ENCODE data around the gene MRTFA. TPM values are rescaled to one million over a fixed set of nuclear protein-coding genes. Genes with fewer than 3 reads are reported as not detected.
A peak's percentile ranks its signal among the peaks of the same experiment; 100 is the strongest.

MRTFA gene
- total RNA-seq, 4 donors from 2014 or later: 36.3 to 98.2 (median 78.1) TPM

- Histone ChIP-seq H3K27ac (peak overlapping the region; percentile 86 to 98 (median 94)), H3K4me1 (peaks cover 0 to 21% (median 0%) of the 10 kb centered on the region in 4 donors), H3K4me3 (peak overlapping the region in 1 of 4 donors; percentile 48), H3K36me3 (no peaks in the 10 kb centered on the region), H3K9me3 (no peaks in the 10 kb centered on the region), H3K27me3 (no peaks in the 10 kb centered on the region)
- TF ChIP-seq POLR2A (IDR thresholded peaks at IDR 0.05) (no peak), CTCF (IDR thresholded peaks at IDR 0.05) (no peak)
- DNase-seq: no peak
Measured at GRCh38 chr22:40651057-40651456, 14.5 kb upstream of the MRTFA start.

GRCh38 chr22:40648386-40648785 lies 11.9 kb upstream of the MRTFA start:
- no peaks in the 10 kb centered on the region for H3K9me3 ChIP-seq

GRCh38 chr22:40645579-40646197 lies 9.2 kb upstream of the MRTFA start:
- no peak for TF ChIP-seq CTCF (IDR thresholded peaks at IDR 0.05)
- no peak for TF ChIP-seq POLR2A (IDR thresholded peaks at IDR 0.05)
- Histone ChIP-seq H3K4me3 (no peak overlapping the region), H3K36me3 (no peaks in the 10 kb centered on the region), H3K9me3 (no peaks in the 10 kb centered on the region), H3K27ac (peak overlapping the region in 1 of 4 donors; percentile 46), H3K27me3 (no peaks in the 10 kb centered on the region), H3K4me1 (peaks cover 0 to 15% (median 0%) of the 10 kb centered on the region in 4 donors)
- DNase-seq: no peak

More at GRCh38 chr22:40648386-40648785, 11.9 kb upstream of the MRTFA start:
- DNase-seq: peak in 1 of 3 donors; percentile 32
- Histone ChIP-seq H3K4me3 (no peak overlapping the region), H3K4me1 (peaks cover 0 to 23% (median 0%) of the 10 kb centered on the region in 4 donors), H3K27ac (peak overlapping the region in 1 of 4 donors; percentile 52), H3K36me3 (no peaks in the 10 kb centered on the region), H3K27me3 (no peaks in the 10 kb centered on the region)
- TF ChIP-seq POLR2A (IDR thresholded peaks at IDR 0.05) (no peak), CTCF (IDR thresholded peaks at IDR 0.05) (no peak)

GRCh38 chr22:40642316-40642715 lies 5.8 kb upstream of the MRTFA start:
- H3K4me1 ChIP-seq: peaks cover 0 to 19% (median 0%) of the 10 kb centered on the region in 4 donors
- DNase-seq: peak in 1 of 3 donors; percentile 23
- no peak overlapping the region for H3K4me3 ChIP-seq
- H3K27ac ChIP-seq: no peak overlapping the region
- H3K36me3 ChIP-seq: no peaks in the 10 kb centered on the region
- TF ChIP-seq CTCF (IDR thresholded peaks at IDR 0.05): no peak
- TF ChIP-seq POLR2A (IDR thresholded peaks at IDR 0.05): no peak
- H3K27me3 ChIP-seq: no peaks in the 10 kb centered on the region
- no peaks in the 10 kb centered on the region for H3K9me3 ChIP-seq

GRCh38 chr22:40641269-40641668 lies 4.8 kb upstream of the MRTFA start:
- no peaks in the 10 kb centered on the region for H3K9me3 ChIP-seq
- H3K4me1 ChIP-seq: peaks cover 0 to 16% (median 0%) of the 10 kb centered on the region in 4 donors
- H3K27ac ChIP-seq: no peak overlapping the region
- H3K36me3 ChIP-seq: no peaks in the 10 kb centered on the region
- no peak for TF ChIP-seq POLR2A (IDR thresholded peaks at IDR 0.05)
- TF ChIP-seq CTCF (IDR thresholded peaks at IDR 0.05): no peak
- H3K4me3 ChIP-seq: no peak overlapping the region
- peak in 1 of 3 donors; percentile 18 for DNase-seq
- H3K27me3 ChIP-seq: no peaks in the 10 kb centered on the region
